Transverse colon (tissue), 3 donors: Measurements from ENCODE around the gene GNRHR.

Source experiments
- EP300 ChIP-seq: sonication (generic); formaldehyde crosslinking; IDR thresholded peaks from one replicate; pipeline ENCODE4 v1.6.1; 2017; ENCODE audit warnings: antibody characterized with exemption, low read depth
- POLR2A ChIP-seq: fragments of 450-650 bp; IDR thresholded peaks from one replicate; pipeline ENCODE4 v1.6.1; 2016; ENCODE audit warnings: antibody characterized with exemption, mild to moderate bottlenecking, moderate library complexity
- TF ChIP-seq, protein P1 (sequence below), 5 experiments: fragments of 200-600 bp in 3 of 5; fragments of 450-650 bp in 2 of 5; sonication (generic) in 3 of 5; IDR thresholded peaks; 1 replicate in 2 of 5; 2 replicates in 3 of 5; pipeline ENCODE4 v1.5.1; 2016 to 2017; ENCODE audit warnings: antibody characterized with exemption in 5 of 5, inconsistent platforms in 3 of 5, mild to moderate bottlenecking in 2 of 5, moderate library complexity in 1 of 5

DNA sequence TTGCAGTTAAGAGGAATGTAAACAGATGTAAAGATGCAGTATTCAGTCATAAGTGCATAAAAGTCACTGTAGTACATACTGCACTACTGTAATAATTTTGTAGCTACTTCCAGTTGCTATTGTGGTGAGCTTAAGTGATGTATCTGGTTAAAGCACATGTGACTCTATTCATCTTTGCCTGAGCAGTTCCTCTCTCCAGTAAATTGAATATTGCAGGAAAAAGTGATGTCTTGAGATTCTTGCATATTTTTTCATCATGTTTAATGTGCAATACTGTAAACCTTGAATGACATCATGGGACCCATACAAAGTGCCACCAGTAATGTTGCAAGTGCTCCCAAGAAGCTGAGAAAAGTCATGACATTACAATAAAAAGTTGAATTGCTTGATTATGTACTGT, 62.9 kb downstream of the GNRHR start:
- TF ChIP-seq, protein P1, sequence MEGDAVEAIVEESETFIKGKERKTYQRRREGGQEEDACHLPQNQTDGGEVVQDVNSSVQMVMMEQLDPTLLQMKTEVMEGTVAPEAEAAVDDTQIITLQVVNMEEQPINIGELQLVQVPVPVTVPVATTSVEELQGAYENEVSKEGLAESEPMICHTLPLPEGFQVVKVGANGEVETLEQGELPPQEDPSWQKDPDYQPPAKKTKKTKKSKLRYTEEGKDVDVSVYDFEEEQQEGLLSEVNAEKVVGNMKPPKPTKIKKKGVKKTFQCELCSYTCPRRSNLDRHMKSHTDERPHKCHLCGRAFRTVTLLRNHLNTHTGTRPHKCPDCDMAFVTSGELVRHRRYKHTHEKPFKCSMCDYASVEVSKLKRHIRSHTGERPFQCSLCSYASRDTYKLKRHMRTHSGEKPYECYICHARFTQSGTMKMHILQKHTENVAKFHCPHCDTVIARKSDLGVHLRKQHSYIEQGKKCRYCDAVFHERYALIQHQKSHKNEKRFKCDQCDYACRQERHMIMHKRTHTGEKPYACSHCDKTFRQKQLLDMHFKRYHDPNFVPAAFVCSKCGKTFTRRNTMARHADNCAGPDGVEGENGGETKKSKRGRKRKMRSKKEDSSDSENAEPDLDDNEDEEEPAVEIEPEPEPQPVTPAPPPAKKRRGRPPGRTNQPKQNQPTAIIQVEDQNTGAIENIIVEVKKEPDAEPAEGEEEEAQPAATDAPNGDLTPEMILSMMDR (IDR thresholded peaks at IDR 0.05): no peak
- TF ChIP-seq EP300 (no peak), POLR2A (no peak)
